ENCODE measurements around the gene SLC9A8.

DNA sequence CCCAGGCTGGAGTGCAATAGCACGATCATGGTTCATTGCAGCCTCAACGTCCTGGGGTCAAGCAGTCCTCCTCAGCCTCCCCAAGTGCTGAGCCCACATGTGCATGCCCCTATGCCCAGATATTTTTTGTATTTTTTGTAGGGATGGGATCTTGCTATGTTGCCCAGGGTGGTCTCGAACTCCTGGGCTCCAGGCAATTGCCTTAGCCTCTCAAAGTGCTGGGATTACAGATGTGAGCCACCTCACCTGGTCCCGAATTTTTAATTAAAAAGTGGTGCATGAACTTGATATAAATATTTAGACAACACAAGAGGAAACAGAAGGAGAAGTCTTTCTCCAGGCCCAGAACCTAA, 116.5 kb downstream of the SLC9A8 start:
- TF ChIP-seq, protein P1, sequence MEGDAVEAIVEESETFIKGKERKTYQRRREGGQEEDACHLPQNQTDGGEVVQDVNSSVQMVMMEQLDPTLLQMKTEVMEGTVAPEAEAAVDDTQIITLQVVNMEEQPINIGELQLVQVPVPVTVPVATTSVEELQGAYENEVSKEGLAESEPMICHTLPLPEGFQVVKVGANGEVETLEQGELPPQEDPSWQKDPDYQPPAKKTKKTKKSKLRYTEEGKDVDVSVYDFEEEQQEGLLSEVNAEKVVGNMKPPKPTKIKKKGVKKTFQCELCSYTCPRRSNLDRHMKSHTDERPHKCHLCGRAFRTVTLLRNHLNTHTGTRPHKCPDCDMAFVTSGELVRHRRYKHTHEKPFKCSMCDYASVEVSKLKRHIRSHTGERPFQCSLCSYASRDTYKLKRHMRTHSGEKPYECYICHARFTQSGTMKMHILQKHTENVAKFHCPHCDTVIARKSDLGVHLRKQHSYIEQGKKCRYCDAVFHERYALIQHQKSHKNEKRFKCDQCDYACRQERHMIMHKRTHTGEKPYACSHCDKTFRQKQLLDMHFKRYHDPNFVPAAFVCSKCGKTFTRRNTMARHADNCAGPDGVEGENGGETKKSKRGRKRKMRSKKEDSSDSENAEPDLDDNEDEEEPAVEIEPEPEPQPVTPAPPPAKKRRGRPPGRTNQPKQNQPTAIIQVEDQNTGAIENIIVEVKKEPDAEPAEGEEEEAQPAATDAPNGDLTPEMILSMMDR (IDR thresholded peaks at IDR 0.05): no peak
- no peak for TF ChIP-seq EZH2 (IDR thresholded peaks at IDR 0.05; ENCODE audit: borderline replicate concordance, insufficient read depth, low read depth, low read length, poor library complexity, severe bottlenecking)

Measured in B cell (primary cell).